H1 (cell line): ENCODE measurements around the gene SHMT2.

Experiments
- BCL11A ChIP-seq, 2 experiments: IDR thresholded peaks; one replicate each; pipeline ENCODE4 v1.6.1; 2011; ENCODE audit warnings: low read depth in 2 of 2, low read length in 2 of 2, mild to moderate bottlenecking in 2 of 2
- CBX8 ChIP-seq: fragments of 300-800, 300-1000 bp; sonication (generic); IDR thresholded peaks from 2 replicates; pipeline ENCODE4 v1.7.1; 2016; ENCODE audit warnings: low read depth, low read length, borderline replicate concordance
- CREB1 ChIP-seq: IDR thresholded peaks from 2 replicates; pipeline ENCODE4 v1.6.1; 2012; ENCODE audit warnings: inconsistent platforms
- EGR1 ChIP-seq: IDR thresholded peaks from 2 replicates; pipeline ENCODE4 v1.6.1; 2011; ENCODE audit warnings: low read depth, low read length, borderline replicate concordance
- EZH2 ChIP-seq: fragments of 200-600 bp; sonication (generic); IDR thresholded peaks from 2 replicates; pipeline ENCODE4 v1.7.1; 2012; ENCODE audit warnings: low read depth, mild to moderate bottlenecking, moderate library complexity, low read length, inconsistent platforms; ENCODE audit not compliant: severe bottlenecking
- GABPA ChIP-seq: IDR thresholded peaks from 2 replicates; pipeline ENCODE4 v1.6.1; 2011; ENCODE audit warnings: mild to moderate bottlenecking, low read length, moderate library complexity, borderline replicate concordance; ENCODE audit not compliant: insufficient read depth
- GTF2F1 ChIP-seq: IDR thresholded peaks from 2 replicates; pipeline ENCODE4 v1.6.1; 2012; ENCODE audit warnings: low read depth, low read length, improper control_type of control experiment, borderline replicate concordance
- POLR2A ChIP-seq, 2 experiments: IDR thresholded peaks; 1 replicate in 1 of 2; 2 replicates in 1 of 2; pipeline ENCODE4 v1.6.1; 2011; ENCODE audit warnings: low read depth in 2 of 2, low read length in 2 of 2, mild to moderate bottlenecking in 2 of 2; ENCODE audit errors: control extremely low read depth in 1 of 2
- POU5F1 ChIP-seq: IDR thresholded peaks from 2 replicates; pipeline ENCODE4 v1.6.1; 2011; ENCODE audit warnings: low read depth, mild to moderate bottlenecking, low read length, moderate library complexity
- SIN3A ChIP-seq, 2 experiments: IDR thresholded peaks in 1 of 2; conservative IDR thresholded peaks in 1 of 2; 2 replicates each; pipeline ENCODE4 v1.6.1; 2011 to 2012; ENCODE audit warnings: low read length in 2 of 2, improper control_type of control experiment in 1 of 2, low read depth in 1 of 2, mild to moderate bottlenecking in 1 of 2
- SP1 ChIP-seq: IDR thresholded peaks from 2 replicates; pipeline ENCODE4 v1.6.1; 2011; ENCODE audit warnings: low read depth, low read length
- TF ChIP-seq, protein P1 (sequence below), 3 experiments: IDR thresholded peaks; 1 replicate in 2 of 3; 2 replicates in 1 of 3; pipeline versions ENCODE4 v1.5.1 to v1.6.1; 2011; ENCODE audit warnings: low read length in 3 of 3, mild to moderate bottlenecking in 3 of 3, inconsistent platforms in 2 of 3, low read depth in 1 of 3, moderate library complexity in 1 of 3; ENCODE audit not compliant: insufficient read depth in 1 of 3; ENCODE audit errors: control extremely low read depth in 1 of 3

DNA sequence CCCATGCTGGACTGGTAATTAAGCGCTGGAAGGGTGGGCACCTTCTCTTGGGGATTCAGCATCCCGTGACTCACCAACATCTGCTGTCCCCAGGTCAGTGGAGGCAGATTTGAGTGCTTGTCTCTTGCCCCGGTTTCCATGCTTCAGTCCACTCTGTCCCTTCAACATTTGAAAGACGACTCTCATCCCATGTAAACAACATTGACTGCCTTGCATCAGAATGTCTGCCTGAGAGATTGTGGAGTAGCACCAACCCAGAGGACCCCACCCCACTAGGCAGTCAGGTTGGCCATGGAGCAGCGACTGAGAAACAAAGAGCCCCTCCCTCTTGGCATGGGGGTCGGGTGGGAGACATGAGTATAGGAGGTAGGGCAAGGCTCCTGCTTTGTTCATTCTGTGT lies 26.4 kb downstream of the SHMT2 start:
- TF ChIP-seq, protein P1, sequence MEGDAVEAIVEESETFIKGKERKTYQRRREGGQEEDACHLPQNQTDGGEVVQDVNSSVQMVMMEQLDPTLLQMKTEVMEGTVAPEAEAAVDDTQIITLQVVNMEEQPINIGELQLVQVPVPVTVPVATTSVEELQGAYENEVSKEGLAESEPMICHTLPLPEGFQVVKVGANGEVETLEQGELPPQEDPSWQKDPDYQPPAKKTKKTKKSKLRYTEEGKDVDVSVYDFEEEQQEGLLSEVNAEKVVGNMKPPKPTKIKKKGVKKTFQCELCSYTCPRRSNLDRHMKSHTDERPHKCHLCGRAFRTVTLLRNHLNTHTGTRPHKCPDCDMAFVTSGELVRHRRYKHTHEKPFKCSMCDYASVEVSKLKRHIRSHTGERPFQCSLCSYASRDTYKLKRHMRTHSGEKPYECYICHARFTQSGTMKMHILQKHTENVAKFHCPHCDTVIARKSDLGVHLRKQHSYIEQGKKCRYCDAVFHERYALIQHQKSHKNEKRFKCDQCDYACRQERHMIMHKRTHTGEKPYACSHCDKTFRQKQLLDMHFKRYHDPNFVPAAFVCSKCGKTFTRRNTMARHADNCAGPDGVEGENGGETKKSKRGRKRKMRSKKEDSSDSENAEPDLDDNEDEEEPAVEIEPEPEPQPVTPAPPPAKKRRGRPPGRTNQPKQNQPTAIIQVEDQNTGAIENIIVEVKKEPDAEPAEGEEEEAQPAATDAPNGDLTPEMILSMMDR (IDR thresholded peaks at IDR 0.05; ENCODE audit: control extremely low read depth in 1 of 3, insufficient read depth in 1 of 3, low read depth in 1 of 3, low read length in 3 of 3) = no peak
- TF ChIP-seq CBX8 (no peak), CREB1 (no peak), POU5F1 (no peak), GTF2F1 (no peak), SP1 (no peak), SIN3A (conservative IDR thresholded peaks at IDR 0.05 in 1 of 2, IDR thresholded peaks at IDR 0.05 in 1 of 2; ENCODE audit: low read depth in 1 of 2, low read length in 2 of 2) (no peak), POLR2A (IDR thresholded peaks at IDR 0.05; ENCODE audit: control extremely low read depth in 1 of 2, low read depth in 2 of 2, low read length in 2 of 2) (no peak), GABPA (no peak), EGR1 (no peak), EZH2 (no peak), BCL11A (IDR thresholded peaks at IDR 0.05; ENCODE audit: low read depth in 2 of 2, low read length in 2 of 2) (no peak)
